GM23248 (cell line): ENCODE measurements around the gene UBXN10. TPM values are rescaled to one million over a fixed set of nuclear protein-coding genes. Genes with fewer than 3 reads are reported as not detected.

Experiments
- DNase-seq: peaks from one replicate; pipeline ENCODE4 v3.0.0-alpha.2; 2015
- H2AFZ ChIP-seq: fragments of 200-600 bp; sonication (generic); 2 replicates; pipeline ENCODE4 v1.6.1; 2016; ENCODE audit warnings: antibody characterized with exemption
- H3F3A ChIP-seq: fragments of 200-600 bp; sonication (generic); 2 replicates; pipeline ENCODE4 v1.6.1; 2016; ENCODE audit warnings: mild to moderate bottlenecking, antibody characterized with exemption, mixed run types; ENCODE audit not compliant: insufficient read depth
- H3K27ac ChIP-seq: fragments of 200-600 bp; sonication (generic); 2 replicates; pipeline ENCODE4 v1.5.1; 2016; ENCODE audit warnings: mild to moderate bottlenecking
- H3K27me3 ChIP-seq: fragments of 200-600 bp; sonication (generic); replicated peaks from 2 replicates; pipeline ENCODE4 v1.6.1; 2016; ENCODE audit warnings: mild to moderate bottlenecking; ENCODE audit not compliant: insufficient read depth
- H3K36me3 ChIP-seq: fragments of 200-600 bp; sonication (generic); 2 replicates; pipeline ENCODE4 v1.6.1; 2016; ENCODE audit warnings: low read depth, mild to moderate bottlenecking
- H3K4me1 ChIP-seq: fragments of 200-600 bp; sonication (generic); 2 replicates; pipeline ENCODE4 v1.6.1; 2016; ENCODE audit warnings: mild to moderate bottlenecking; ENCODE audit not compliant: insufficient read depth
- H3K4me2 ChIP-seq: fragments of 200-600 bp; sonication (generic); one replicate; pipeline ENCODE4 v1.6.1; 2016; ENCODE audit warnings: mild to moderate bottlenecking; ENCODE audit not compliant: unreplicated experiment
- H3K4me3 ChIP-seq: fragments of 200-600 bp; sonication (generic); 2 replicates; pipeline ENCODE4 v1.5.1; 2016; ENCODE audit warnings: mild to moderate bottlenecking
- H3K79me2 ChIP-seq: fragments of 200-600 bp; sonication (generic); 2 replicates; pipeline ENCODE4 v1.6.1; 2016; ENCODE audit warnings: mild to moderate bottlenecking; ENCODE audit not compliant: insufficient read depth
- H3K9ac ChIP-seq: fragments of 200-600 bp; sonication (generic); 2 replicates; pipeline ENCODE4 v1.6.1; 2016; ENCODE audit warnings: mild to moderate bottlenecking
- H3K9me2 ChIP-seq: fragments of 200-600 bp; sonication (generic); 2 replicates; pipeline ENCODE4 v1.6.1; 2016; ENCODE audit warnings: mixed run types, mild to moderate bottlenecking, moderate library complexity; ENCODE audit not compliant: insufficient read depth
- H3K9me3 ChIP-seq: fragments of 200-600 bp; sonication (generic); one replicate; pipeline ENCODE4 v1.6.1; 2017; ENCODE audit warnings: low read depth
- H4K20me1 ChIP-seq: fragments of 200-600 bp; sonication (generic); 2 replicates; pipeline ENCODE4 v1.6.0; 2016; ENCODE audit not compliant: insufficient read depth
- EZH2 ChIP-seq: fragments of 200-600 bp; sonication (generic); IDR thresholded peaks from 2 replicates; pipeline ENCODE4 v1.6.1; 2018; ENCODE audit warnings: antibody characterized with exemption, mild to moderate bottlenecking; ENCODE audit not compliant: insufficient read depth, poor library complexity, severe bottlenecking
- EZH2phosphoT487 ChIP-seq: fragments of 200-600 bp; sonication (generic); IDR thresholded peaks from 2 replicates; pipeline ENCODE4 v1.6.1; 2018; ENCODE audit warnings: antibody characterized with exemption, moderate library complexity, mild to moderate bottlenecking, low read depth; ENCODE audit not compliant: insufficient read depth
- WGBS, 2 experiments: methylation state at CpG; one replicate each; pipeline ENCODE4 v1.1.6; 2015 to 2017; ENCODE audit warnings: low lambda C conversion rate in 2 of 2, low coverage in 1 of 2; ENCODE audit errors: missing lambda C conversion rate in 2 of 2; 5-methylcytosine and 5-hydroxymethylcytosine counted together
- in situ Hi-C: fragments of 300-500 bp; cut with MboI; formaldehyde crosslinking; loops from 2 replicates; pipeline ENCODE4 v1.15.0; 2020
- polyA plus RNA-seq: library from polyadenylated mRNA; unstranded; fragments of >200 nt; fragmentation: Nextera tagmentation; extraction: Ambion mirVana; gene quantifications from 2 replicates; pipeline ENCODE4 v1.2.1, GENCODE V29; 2016
- total RNA-seq: library from RNA; depleted of rRNA; stranded (reverse); fragments of >200 nt; shearing (Covaris generic); gene quantifications from 2 replicates; pipeline ENCODE4 v1.2.3, GENCODE V29; 2014; rRNA removed

The UBXN10 gene
- total and polyA plus RNA-seq, 2 experiments from 2014 or later = 0.11 TPM; not detected in 1

- Histone ChIP-seq H3K9ac (no peak overlapping the region), H3K9me3 (no peaks in the 10 kb centered on the region), H2AFZ (no peak overlapping the region), H3K4me1 (no peaks in the 10 kb centered on the region), H3K4me3 (no peak overlapping the region), H3K27me3 (peaks cover 52% of the 10 kb centered on the region), H3K79me2 (no peaks in the 10 kb centered on the region), H4K20me1 (no peaks in the 10 kb centered on the region), H3K36me3 (no peaks in the 10 kb centered on the region), H3K27ac (no peak overlapping the region), H3F3A (no peaks in the 10 kb centered on the region), H3K9me2 (no peaks in the 10 kb centered on the region), H3K4me2 (no peak overlapping the region)
- TF ChIP-seq EZH2phosphoT487 (no peak), EZH2 (no peak)
- in situ Hi-C loops = no loop called here
- 60 to 63% methylated on average over 6 of the region's 6 CpGs for WGBS, 2 experiments
- no peak for DNase-seq
Observed at GRCh38 chr1:20234788-20235535, 49.1 kb downstream of the UBXN10 start.

DNA sequence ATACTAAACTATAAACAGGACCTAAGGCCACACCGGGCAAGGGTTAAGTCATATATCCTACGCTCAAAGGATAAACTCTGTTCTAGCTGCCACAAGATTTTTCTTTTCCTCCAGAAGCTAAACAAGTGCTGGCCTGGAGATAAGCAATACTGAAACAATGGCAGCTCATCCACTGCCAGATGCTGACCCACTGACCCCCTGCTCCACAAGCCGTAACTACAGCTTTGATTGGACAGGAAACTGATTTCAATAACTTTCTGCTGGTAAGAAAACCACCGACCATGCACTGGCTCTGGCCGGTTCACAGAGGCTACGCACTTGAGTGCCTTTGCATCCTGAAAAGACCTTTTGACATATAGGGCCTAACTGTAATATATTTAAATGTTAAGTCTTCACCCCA is 51.8 kb downstream of the UBXN10 start:
- TF ChIP-seq EZH2phosphoT487 = no peak
- TF ChIP-seq EZH2 = no peak
- Histone ChIP-seq H3K27ac (no peak overlapping the region), H3K9me3 (no peaks in the 10 kb centered on the region), H3K9ac (no peak overlapping the region), H3K79me2 (no peaks in the 10 kb centered on the region), H3K27me3 (peaks cover 74% of the 10 kb centered on the region), H3K36me3 (no peaks in the 10 kb centered on the region), H3K9me2 (no peaks in the 10 kb centered on the region), H3K4me3 (no peak overlapping the region), H3K4me2 (no peak overlapping the region), H3F3A (no peaks in the 10 kb centered on the region), H3K4me1 (no peaks in the 10 kb centered on the region), H2AFZ (no peak overlapping the region), H4K20me1 (no peaks in the 10 kb centered on the region)
- 61 to 63% methylated on average over 6 of the region's 6 CpGs for WGBS, 2 experiments
- in situ Hi-C loops = no loop called here
- DNase-seq = no peak

DNA sequence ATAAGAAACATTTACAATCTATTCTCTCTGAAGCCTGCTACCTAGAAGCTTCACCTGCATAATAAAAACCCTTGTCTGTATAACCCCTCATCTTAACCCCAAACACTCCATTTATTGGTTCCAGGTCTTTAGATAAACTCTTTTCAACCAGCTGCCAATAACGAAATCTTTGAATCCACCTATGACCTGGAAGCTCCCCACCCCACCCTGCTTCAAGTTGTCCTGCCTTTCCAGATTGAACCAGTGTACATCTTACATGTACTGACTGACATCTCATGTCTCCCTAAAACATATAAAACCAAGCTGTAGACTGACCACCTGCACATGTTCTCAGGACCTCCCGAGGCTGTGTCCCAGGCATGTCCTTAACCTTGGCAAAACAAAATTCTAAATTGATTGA is 54.1 kb downstream of the UBXN10 start:
- Histone ChIP-seq H4K20me1 (no peaks in the 10 kb centered on the region), H3K36me3 (no peaks in the 10 kb centered on the region), H3K4me1 (no peaks in the 10 kb centered on the region), H3K27ac (no peak overlapping the region), H3K4me2 (no peak overlapping the region), H3K4me3 (no peak overlapping the region), H3K27me3 (peaks cover 75% of the 10 kb centered on the region), H3K9ac (no peak overlapping the region), H3K9me2 (no peaks in the 10 kb centered on the region), H3F3A (no peaks in the 10 kb centered on the region), H2AFZ (no peak overlapping the region), H3K9me3 (no peaks in the 10 kb centered on the region), H3K79me2 (no peaks in the 10 kb centered on the region)
- WGBS, 2 experiments = 24 to 38% methylated on average over 2 of the region's 2 CpGs
- TF ChIP-seq EZH2phosphoT487 (no peak), EZH2 (no peak)
- DNase-seq = no peak
- in situ Hi-C loops = no loop called here

DNA sequence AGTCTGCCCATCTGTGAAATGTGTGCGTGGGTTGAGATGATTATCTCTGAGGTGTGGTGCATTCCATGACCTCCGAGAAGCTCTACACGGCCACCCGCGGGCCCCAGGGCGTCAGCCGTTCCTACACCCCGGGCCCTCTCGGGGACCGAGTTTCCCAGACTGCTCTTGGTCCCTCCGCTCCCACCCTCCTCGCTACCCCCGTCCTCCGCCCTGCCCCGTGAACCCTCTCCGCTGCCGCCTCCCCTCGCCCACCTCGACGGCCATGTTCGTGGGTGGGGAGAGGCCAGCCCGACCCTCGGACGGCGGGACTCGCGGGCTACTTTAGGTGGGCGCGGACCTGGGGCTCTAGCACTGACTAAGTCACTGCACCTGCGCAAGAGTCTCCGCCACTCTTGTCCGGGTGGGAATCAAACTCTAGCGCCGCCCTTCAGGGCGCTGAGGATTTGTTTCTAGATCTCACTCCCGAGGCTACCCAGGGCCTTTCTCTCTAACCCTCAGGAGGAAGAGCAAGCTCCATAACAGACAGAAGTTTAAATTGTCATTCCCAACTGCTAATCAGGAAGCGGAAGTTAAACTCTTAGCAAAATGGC is 57.1 kb downstream of the UBXN10 start:
- 75 to 78% methylated on average over 20 to 37 of the region's 37 CpGs for WGBS, 2 experiments
- in situ Hi-C loops = no loop called here
- Histone ChIP-seq H3K79me2 (no peaks in the 10 kb centered on the region), H3K36me3 (no peaks in the 10 kb centered on the region), H4K20me1 (no peaks in the 10 kb centered on the region), H3K27me3 (peaks cover 56% of the 10 kb centered on the region), H3F3A (no peaks in the 10 kb centered on the region), H3K9ac (no peak overlapping the region), H3K4me1 (no peaks in the 10 kb centered on the region), H2AFZ (no peak overlapping the region), H3K4me2 (no peak overlapping the region), H3K9me3 (no peaks in the 10 kb centered on the region), H3K27ac (no peak overlapping the region), H3K4me3 (no peak overlapping the region), H3K9me2 (no peaks in the 10 kb centered on the region)
- TF ChIP-seq EZH2 (no peak), EZH2phosphoT487 (no peak)
- DNase-seq = no peak

Other genes starting within 250 kb of the UBXN10 start
- gene PLA2G2A, start 206.5 kb upstream of the UBXN10 start, total RNA-seq = not detected in 2 replicates
- gene PLA2G2A, start 206.5 kb upstream of the UBXN10 start, polyA plus RNA-seq = 0.35 TPM in 1 of 2 replicates, not detected in the other
- not detected in 2 replicates for gene PLA2G5, start 115.9 kb upstream of the UBXN10 start, total RNA-seq
- gene PLA2G5, start 115.9 kb upstream of the UBXN10 start, polyA plus RNA-seq = 0.16 and 0.33 TPM in 2 replicates
- gene PLA2G2D, start 66.6 kb upstream of the UBXN10 start, total RNA-seq = not detected in 2 replicates
- gene PLA2G2D, start 66.6 kb upstream of the UBXN10 start, polyA plus RNA-seq = not detected in 2 replicates
- gene PLA2G2F, start 46.8 kb upstream of the UBXN10 start, total RNA-seq = not detected in 2 replicates
- not detected in 2 replicates for gene PLA2G2F, start 46.8 kb upstream of the UBXN10 start, polyA plus RNA-seq
- gene PLA2G2C, start 422 bp downstream of the UBXN10 start, total RNA-seq = not detected in 2 replicates
- not detected in 2 replicates for gene PLA2G2C, start 422 bp downstream of the UBXN10 start, polyA plus RNA-seq
- gene VWA5B1, start 104.8 kb downstream of the UBXN10 start, total RNA-seq = not detected in 2 replicates
- not detected in 2 replicates for gene VWA5B1, start 104.8 kb downstream of the UBXN10 start, polyA plus RNA-seq